GM12878 (cell line): ENCODE results near the gene MAP3K10. TPM values are rescaled to one million over a fixed set of nuclear protein-coding genes. Genes with fewer than 3 reads are reported as not detected.

Experiments used
- ATAC-seq: fragments of 200-7000 bp; cut with Tn5 transposase; 3 replicates; pipeline ENCODE4 v1.9.1; 2020; ENCODE audit warnings: mild to moderate bottlenecking, moderate library complexity
- BruUV-seq: library from RNA; stranded (reverse); fragments of 400-500 nt; replicated peaks from 2 replicates; lab custom pipeline; 2021; lab: Mats Ljungman, UMichigan
- CTCF ChIA-PET: fragments of 300-600 bp; sonication (Branson Sonifier 250); formaldehyde crosslinking; extraction: SDS; loops from one replicate; lab custom pipeline; 2021; ENCODE audit warnings: inconsistent platforms; lab: Yijun Ruan, JAX
- POLR2A ChIA-PET: fragments of 350-600 bp; formaldehyde crosslinking; extraction: SDS; loops from one replicate; lab custom pipeline; 2021; ENCODE audit warnings: inconsistent platforms; lab: Charles Lee
- RAD21 ChIA-PET: fragments of 300-600 bp; sonication (Branson Sonifier 250); formaldehyde crosslinking; loops from one replicate; lab custom pipeline; 2023; ENCODE audit warnings: antibody characterized with exemption; ENCODE audit not compliant: unreplicated experiment; lab: Charles Lee
- SMC1A ChIA-PET: fragments of 300-600 bp; sonication (Branson Sonifier 250); formaldehyde crosslinking; loops from one replicate; lab custom pipeline; 2023; ENCODE audit not compliant: unreplicated experiment, uncharacterized antibody; lab: Charles Lee
- DNase-seq: peaks from one replicate; pipeline ENCODE4 v3.0.0-alpha.2; 2011; ENCODE audit warnings: low read depth, low spot score
- FAIRE-seq: peaks from 3 replicates; lab custom pipeline; 2011; peaks lifted over from hg19 to GRCh38; lab: Jason Lieb, UNC
- H2AFZ ChIP-seq: 2 replicates; pipeline ENCODE4 v1.6.0; 2011; ENCODE audit warnings: low read depth, low read length, control low read depth; ENCODE audit not compliant: control insufficient read depth
- H3K27ac ChIP-seq: 2 replicates; pipeline ENCODE4 v1.5.1; 2011; ENCODE audit warnings: control low read depth; ENCODE audit not compliant: control insufficient read depth, insufficient read depth
- H3K27me3 ChIP-seq, 2 experiments: replicated peaks in 1 of 2; 2 replicates each; pipeline versions ENCODE4 v1.6.0 to v1.6.1; 2011; ENCODE audit warnings: low read length in 1 of 2; ENCODE audit not compliant: control insufficient read depth in 2 of 2, insufficient read depth in 2 of 2
- H3K36me3 ChIP-seq, 2 experiments: 2 replicates each; pipeline ENCODE4 v1.5.1; 2011; ENCODE audit warnings: low read length in 1 of 2; ENCODE audit not compliant: control insufficient read depth in 2 of 2, insufficient read depth in 2 of 2
- H3K4me1 ChIP-seq: 2 replicates; pipeline ENCODE4 v1.6.1; 2011; ENCODE audit warnings: mild to moderate bottlenecking, low read length, moderate library complexity, mixed read lengths; ENCODE audit not compliant: control insufficient read depth, insufficient read depth
- H3K4me2 ChIP-seq: 2 replicates; pipeline ENCODE4 v1.6.0; 2011; ENCODE audit warnings: control low read depth; ENCODE audit not compliant: control insufficient read depth, insufficient read depth
- H3K4me3 ChIP-seq: fragments of 200-600 bp; sonication (generic); 2 replicates; pipeline ENCODE4 v1.5.1; 2016
- H3K79me2 ChIP-seq: 2 replicates; pipeline ENCODE4 v1.6.0; 2011; ENCODE audit warnings: low read length; ENCODE audit not compliant: control insufficient read depth, insufficient read depth
- H3K9ac ChIP-seq: 2 replicates; pipeline ENCODE4 v1.8.0; 2011; ENCODE audit warnings: low read length, control low read depth, mixed read lengths; ENCODE audit not compliant: control insufficient read depth, insufficient read depth
- H3K9me3 ChIP-seq: replicated peaks from 3 replicates; pipeline ENCODE4 v1.5.1; 2011; ENCODE audit warnings: mild to moderate bottlenecking, low read length; ENCODE audit not compliant: control insufficient read depth, insufficient read depth
- H4K20me1 ChIP-seq: 2 replicates; pipeline ENCODE4 v1.6.0; 2011; ENCODE audit not compliant: control insufficient read depth, insufficient read depth
- ATF2 ChIP-seq: IDR thresholded peaks from 2 replicates; pipeline ENCODE4 v1.6.1; 2012; ENCODE audit warnings: low read length, inconsistent platforms
- CBX3 ChIP-seq: fragments of 200-600 bp; sonication (generic); IDR thresholded peaks from 2 replicates; pipeline ENCODE4 v1.6.1; 2016; ENCODE audit warnings: low read depth, borderline replicate concordance
- E2F4 ChIP-seq: IDR thresholded peaks from 2 replicates; pipeline ENCODE4 v1.6.1; 2012; ENCODE audit warnings: low read depth, low read length, improper control_type of control experiment
- ELK1 ChIP-seq: IDR thresholded peaks from 2 replicates; pipeline ENCODE4 v1.6.1; 2012; ENCODE audit warnings: low read depth, low read length, improper control_type of control experiment
- GABPA ChIP-seq: IDR thresholded peaks from 2 replicates; pipeline ENCODE4 v1.6.1; 2014; ENCODE audit warnings: antibody characterized with exemption, low read depth, mild to moderate bottlenecking, inconsistent platforms
- HDAC2 ChIP-seq: fragments of 200-600 bp; sonication (generic); IDR thresholded peaks from 2 replicates; pipeline ENCODE4 v1.6.1; 2017
- HSF1 ChIP-seq: fragments of 150-350 bp; IDR thresholded peaks from 2 replicates; pipeline ENCODE4 v1.6.1; 2014; ENCODE audit warnings: mild to moderate bottlenecking, low read depth, low read length
- MYC ChIP-seq: IDR thresholded peaks from 2 replicates; pipeline ENCODE4 v1.6.1; 2011; ENCODE audit warnings: mild to moderate bottlenecking, low read length, moderate library complexity, inconsistent platforms; ENCODE audit not compliant: insufficient read depth, insufficient replicate concordance, insufficient read length, severe bottlenecking
- NBN ChIP-seq: fragments of 450-650 bp; IDR thresholded peaks from 2 replicates; pipeline ENCODE4 v1.6.1; 2016
- NFIC ChIP-seq: IDR thresholded peaks from 2 replicates; pipeline ENCODE4 v1.6.1; 2012; ENCODE audit warnings: low read depth, mild to moderate bottlenecking, inconsistent platforms, low read length, moderate library complexity
- NR2F1 ChIP-seq: fragments of 450-650 bp; conservative IDR thresholded peaks from 2 replicates; pipeline ENCODE4 v1.6.1; 2017; ENCODE audit warnings: mild to moderate bottlenecking
- RELB ChIP-seq: fragments of 450-650 bp; IDR thresholded peaks from 2 replicates; pipeline ENCODE4 v1.6.1; 2017; ENCODE audit warnings: low read depth, mild to moderate bottlenecking, moderate library complexity
- RUNX3 ChIP-seq: IDR thresholded peaks from 2 replicates; pipeline ENCODE4 v1.6.1; 2012; ENCODE audit warnings: low read length, inconsistent platforms
- SUZ12 ChIP-seq: fragments of 200-600 bp; sonication (generic); IDR thresholded peaks from one replicate; pipeline ENCODE4 v1.6.1; 2018; ENCODE audit warnings: antibody characterized with exemption, mild to moderate bottlenecking; ENCODE audit not compliant: unreplicated experiment
- ZBED1 ChIP-seq: IDR thresholded peaks from 2 replicates; pipeline ENCODE4 v1.6.1; 2016; ENCODE audit warnings: borderline replicate concordance
- ZBTB33 ChIP-seq: fragments of 450-650 bp; IDR thresholded peaks from 2 replicates; pipeline ENCODE4 v1.6.1; 2017; ENCODE audit warnings: mild to moderate bottlenecking
- WGBS: methylation state at CpG from one replicate; pipeline ENCODE4 v1.1.6; 2016; ENCODE audit warnings: low lambda C conversion rate; ENCODE audit not compliant: insufficient replicate concordance, insufficient coverage; ENCODE audit errors: missing lambda C conversion rate; 5-methylcytosine and 5-hydroxymethylcytosine counted together
- in situ Hi-C: fragments of 300-500 bp; cut with MboI; formaldehyde crosslinking; loops from 9 replicates; pipeline ENCODE4 v1.14.3; 2018; ENCODE audit warnings: mixed read lengths
- intact Hi-C: fragments of 100-400 bp; cut with micrococcal nuclease; formaldehyde crosslinking; loops from one replicate; pipeline ENCODE4 v1.14.2; 2022; ENCODE audit not compliant: unreplicated experiment
- polyA plus RNA-seq, 11 experiments: library from polyadenylated mRNA; depleted of rRNA in 4 of 11; unstranded in 6 of 11; stranded (reverse) in 5 of 11; fragments of >200 nt; fragmentation: Nextera tagmentation in 4 of 11; fragmentation: Illumina TruSeq in 1 of 11; extraction: Ambion mirVana in 4 of 11; extraction: Trizol in 1 of 11; gene quantifications; 1 replicate in 1 of 11; 2 replicates in 10 of 11; pipeline versions ENCODE4 v1.2.1 to v1.2.3, GENCODE V29; 2011 to 2016; ENCODE audit warnings: inconsistent platforms in 2 of 11, missing spikeins in 2 of 11, low read depth in 1 of 11
- total RNA-seq, 4 experiments: library from RNA; depleted of rRNA in 3 of 4; stranded (reverse); fragments of >200 nt in 3 of 4; fragmentation: Illumina TruSeq in 1 of 4; extraction: Trizol in 1 of 4; gene quantifications; 2 replicates each; pipeline versions ENCODE4 v1.2.1 to v1.2.3, GENCODE V29; 2013 to 2021

MAP3K10 gene
- total and polyA plus RNA-seq, 10 of the 15 experiments (the other 5 are each of a cell fraction or from before 2014, with no cell fraction given), result 0.11 to 16.6 (median 2.6) TPM

GRCh38 chr19:40229926-40230417 is 38.7 kb downstream of the MAP3K10 start:
- Histone ChIP-seq H4K20me1 (no peaks in the 10 kb centered on the region), H3K9ac (no peak overlapping the region), H3K79me2 (no peaks in the 10 kb centered on the region), H3K4me1 (no peaks in the 10 kb centered on the region), H3K9me3 (no peaks in the 10 kb centered on the region), H3K27ac (no peak overlapping the region), H3K4me3 (no peak overlapping the region), H3K4me2 (no peak overlapping the region), H3K36me3 (peaks cover 0 to 5% of the 10 kb centered on the region in 2 experiments; a peak in 2 of 4 replicates), H3K27me3 (peaks cover 1 to 12% of the 10 kb centered on the region in 2 experiments; a peak in 3 of 4 replicates), H2AFZ (no peak overlapping the region)
- DNase-seq, result no peak
- BruUV-seq, result no TSS peak
- no peak for FAIRE-seq
- no peak for ATAC-seq
- SMC1A ChIA-PET, result no interaction called here
- POLR2A ChIA-PET, result no interaction called here
- CTCF ChIA-PET, result no interaction called here
- 69% methylated on average over 4 of the region's 4 CpGs for WGBS
- in situ Hi-C loops, result no loop called here
- intact Hi-C loops, result no loop called here
- RAD21 ChIA-PET, result no interaction called here
- TF ChIP-seq RUNX3, result no peak
- TF ChIP-seq ZBED1, result no peak
- TF ChIP-seq NFIC, result no peak
- no peak for TF ChIP-seq RELB
- no peak for TF ChIP-seq HDAC2
- no peak for TF ChIP-seq ATF2
- no peak for TF ChIP-seq NBN
- TF ChIP-seq NR2F1, result no peak
- TF ChIP-seq SUZ12, result no peak
- TF ChIP-seq ELK1, result no peak
- TF ChIP-seq GABPA, result no peak
- TF ChIP-seq E2F4, result no peak
- no peak for TF ChIP-seq HSF1
- TF ChIP-seq ZBTB33, result no peak
- TF ChIP-seq CBX3, result no peak
- TF ChIP-seq MYC, result no peak
